Kidney glomerular epithelial cell (primary cell): ENCODE data around the gene SAMM50.

Source experiments
- DNase-seq: peaks from one replicate; lab custom pipeline; 2025; lab: John Stamatoyannopoulos, UW

Gene SAMM50

DNA sequence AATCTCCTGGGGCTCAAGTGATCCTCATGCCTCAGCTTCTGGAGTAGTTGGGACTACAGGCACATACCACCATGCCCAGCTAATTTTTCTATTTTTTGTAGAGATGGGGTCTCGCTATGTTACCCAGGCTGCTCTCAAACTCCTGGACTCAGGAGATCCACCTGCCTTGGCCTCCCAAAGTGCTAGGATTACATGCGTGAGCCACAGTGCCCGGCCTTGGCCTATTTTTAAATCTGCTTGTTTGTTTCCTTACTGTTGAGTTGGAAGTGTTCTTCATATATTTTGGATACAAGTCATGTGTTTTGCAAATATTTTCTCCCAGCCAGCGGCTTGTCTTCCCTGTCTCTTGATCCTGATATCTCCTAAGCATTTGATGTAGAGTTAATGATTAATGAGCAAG lies 73.8 kb downstream of the SAMM50 start:
- DNase-seq: no peak

DNA sequence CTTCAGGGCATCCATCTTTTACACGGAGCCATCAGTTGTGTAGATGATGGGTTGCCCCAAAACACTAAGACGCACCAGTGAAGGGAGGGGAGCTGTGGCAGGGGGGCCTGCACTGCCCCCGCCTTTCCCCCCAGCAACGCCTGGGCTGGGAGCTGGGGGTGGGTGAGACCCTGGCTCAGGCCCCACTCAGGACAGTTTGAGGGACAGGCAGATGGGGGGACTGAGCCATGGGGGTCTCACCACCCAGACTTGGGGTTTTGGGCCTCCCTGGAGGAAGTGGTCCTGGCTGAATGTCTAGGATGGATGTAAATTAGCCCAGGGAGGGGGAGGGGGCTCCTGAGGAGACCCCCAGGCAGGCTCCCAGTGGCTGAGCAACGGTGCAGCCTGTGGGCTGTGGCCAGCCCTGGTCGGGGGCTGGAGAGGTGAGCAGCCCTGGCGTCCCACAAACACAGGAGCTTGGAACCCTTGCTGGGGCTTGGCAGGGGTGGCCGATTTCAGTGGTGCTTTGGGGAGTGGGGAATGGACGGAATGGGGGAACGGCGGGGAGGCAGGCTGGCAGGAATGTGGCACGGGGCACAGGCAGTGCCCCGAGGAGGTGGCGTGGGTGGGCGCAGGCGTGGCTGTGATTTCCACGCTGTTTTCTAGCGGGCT lies 74.9 kb downstream of the SAMM50 start:
- DNase-seq: no peak

DNA sequence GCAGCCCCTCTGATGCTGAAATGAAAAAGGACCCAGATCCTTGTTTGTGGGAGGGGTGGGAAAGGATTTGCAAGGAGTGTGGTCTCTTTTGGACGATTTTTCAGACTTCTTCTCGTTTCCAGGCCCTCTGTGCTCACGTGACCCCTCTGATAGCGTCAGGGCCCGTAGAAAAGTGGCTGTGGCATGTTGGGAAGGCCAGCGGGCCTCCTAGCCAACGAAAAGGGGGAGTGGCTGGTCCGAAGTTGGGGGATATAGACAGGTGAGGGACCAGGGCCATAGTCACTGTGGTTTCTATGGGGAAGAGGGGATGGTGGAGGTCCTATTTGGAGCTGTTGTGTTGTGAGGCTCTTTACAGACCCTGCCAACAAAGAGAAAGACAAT lies 75.5 kb downstream of the SAMM50 start:
- no peak for DNase-seq

DNA sequence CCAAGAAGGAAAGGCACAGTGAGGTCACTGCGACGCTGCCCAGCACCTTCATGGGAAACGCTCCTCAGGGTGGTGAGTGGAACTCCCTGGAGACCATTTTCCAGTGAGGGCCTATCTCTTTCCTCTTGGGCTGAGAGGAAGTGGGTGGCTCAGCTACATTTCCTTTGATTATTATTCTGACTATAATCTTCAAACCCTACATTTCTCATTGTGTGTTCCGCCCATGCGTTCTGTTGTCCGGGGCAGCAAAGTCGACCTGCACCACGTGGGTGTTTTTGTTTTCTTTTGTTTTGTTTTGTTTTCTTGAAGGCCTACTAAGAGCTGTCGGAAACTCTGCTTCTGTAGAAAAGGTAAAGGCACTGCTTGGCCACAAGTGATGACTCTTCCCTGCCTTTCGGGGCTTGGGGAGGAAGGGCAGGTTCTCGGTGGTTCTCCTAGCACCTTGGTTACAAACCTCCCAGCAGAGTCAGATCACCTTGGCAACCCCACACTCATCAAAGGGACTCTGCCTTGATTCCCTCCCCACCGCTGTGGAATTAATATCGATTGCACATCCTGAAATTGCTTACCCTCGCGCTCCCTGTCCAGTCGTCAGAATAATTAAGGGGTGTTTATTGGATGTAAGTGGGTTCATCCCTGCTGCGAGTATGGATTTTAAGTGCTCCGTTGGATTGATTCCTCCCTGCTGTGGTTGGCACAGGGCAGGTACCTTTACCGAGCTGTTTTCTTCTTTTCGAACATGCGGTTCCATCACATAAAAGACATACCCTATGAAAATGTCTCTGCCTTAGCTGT lies 76.1 kb downstream of the SAMM50 start:
- no peak for DNase-seq

DNA sequence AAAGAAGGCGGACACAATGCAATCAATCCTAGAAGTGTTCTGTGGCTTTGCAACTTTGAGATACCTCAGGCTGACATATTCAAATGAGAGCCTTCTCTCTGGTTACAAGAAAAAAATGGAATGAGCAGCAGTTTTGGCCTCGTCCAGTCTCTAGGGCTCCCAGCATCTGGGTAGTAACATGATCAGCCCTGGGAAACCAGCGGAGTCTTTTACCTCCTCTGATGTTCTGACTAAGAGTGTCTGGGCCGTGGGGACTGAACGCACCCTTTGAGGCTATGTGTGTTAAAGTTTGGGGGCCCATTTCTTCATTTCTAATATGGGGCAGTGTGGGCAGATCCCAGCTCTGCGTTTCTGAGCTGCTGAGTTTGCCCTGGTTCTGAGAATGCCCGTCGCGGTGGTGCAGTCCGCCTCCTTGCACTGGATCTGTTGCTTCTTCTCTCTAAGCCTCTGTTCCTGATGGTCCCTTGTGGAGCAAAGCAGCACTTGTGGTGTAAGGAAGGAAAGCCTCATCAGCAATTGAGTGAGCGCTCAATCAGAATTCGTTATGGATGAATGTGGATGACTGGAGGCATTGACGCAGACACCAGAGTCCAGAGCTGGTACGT lies 77.0 kb downstream of the SAMM50 start:
- DNase-seq: no peak

DNA sequence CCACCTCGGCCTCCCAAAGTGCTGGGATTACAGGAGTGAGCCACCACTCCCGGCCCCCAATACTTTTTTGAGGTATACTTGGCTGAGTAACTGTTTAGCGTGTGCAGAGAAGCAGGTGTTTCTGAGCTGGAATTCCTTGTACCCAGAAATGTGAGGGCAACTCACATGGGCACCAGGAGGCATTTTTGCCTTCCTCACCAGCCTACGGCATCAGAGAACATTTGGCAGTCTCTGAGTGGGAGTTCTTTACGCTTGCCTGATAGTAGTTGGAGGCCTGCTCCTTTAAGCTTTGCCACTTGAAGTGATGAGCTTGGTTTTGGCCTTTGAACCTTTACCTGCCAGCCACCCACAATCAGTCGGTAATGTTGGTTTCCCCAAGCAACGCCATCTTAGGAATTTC lies 78.0 kb downstream of the SAMM50 start:
- no peak for DNase-seq

DNA sequence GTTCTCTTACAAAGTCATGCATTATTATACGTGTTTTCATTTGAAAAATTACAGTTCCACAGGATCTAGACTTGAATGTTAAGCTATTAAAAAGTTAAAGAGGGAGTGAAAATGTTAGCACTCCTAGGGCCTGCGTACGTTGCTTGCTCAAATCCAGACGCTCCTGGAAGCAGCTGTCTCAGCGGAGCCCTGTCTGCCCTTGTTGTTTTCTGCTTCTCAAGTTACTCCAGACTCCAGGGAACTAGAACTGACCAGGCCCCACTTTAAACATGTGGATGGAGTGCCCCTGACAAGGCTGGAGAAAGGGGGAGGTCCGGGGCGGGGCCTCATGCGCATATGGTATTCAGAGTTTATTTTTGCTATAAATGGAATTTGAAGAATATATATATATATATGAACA lies 78.5 kb downstream of the SAMM50 start:
- DNase-seq: no peak

DNA sequence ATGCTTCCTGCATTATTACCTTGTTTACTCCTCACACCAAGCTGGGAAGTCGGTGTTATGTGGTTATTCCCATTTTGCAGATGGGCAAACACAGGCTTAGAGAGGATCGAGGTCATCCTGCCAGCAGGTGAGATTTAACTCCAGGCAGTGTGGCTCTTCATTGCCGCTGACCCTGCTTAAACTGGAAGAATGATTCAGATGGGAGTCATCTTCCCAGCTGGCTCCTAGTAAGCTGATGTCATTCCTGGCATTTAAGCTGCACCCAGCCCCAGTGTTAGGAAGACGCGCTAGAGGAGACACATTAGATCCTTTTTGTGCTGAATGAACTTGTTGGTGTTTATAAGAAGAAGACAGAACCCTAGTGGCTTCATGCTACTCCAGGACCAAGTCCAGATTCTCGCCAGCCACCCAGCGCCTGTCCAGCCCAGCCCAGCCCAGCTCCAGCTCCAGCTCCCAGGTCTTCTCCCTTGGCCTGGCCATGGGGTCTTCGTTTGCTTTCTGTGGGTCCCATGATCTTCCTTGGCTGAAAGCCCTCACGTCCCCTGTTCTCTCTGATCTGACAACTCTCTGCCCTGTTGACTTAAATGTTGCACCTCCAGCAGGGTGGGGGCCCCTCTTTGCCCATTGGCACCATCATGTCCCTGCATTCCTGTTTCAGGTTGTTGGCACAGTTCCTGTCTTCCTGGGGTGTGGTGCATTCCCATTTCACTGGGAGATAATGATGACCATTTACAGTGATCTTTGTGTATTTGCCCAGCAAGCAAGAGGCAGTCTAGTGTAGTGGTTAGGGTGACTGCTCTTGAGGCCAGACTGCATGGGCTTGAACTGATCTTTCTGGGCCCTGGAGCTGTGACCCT lies 82.5 kb downstream of the SAMM50 start:
- DNase-seq: peak; percentile 86

DNA sequence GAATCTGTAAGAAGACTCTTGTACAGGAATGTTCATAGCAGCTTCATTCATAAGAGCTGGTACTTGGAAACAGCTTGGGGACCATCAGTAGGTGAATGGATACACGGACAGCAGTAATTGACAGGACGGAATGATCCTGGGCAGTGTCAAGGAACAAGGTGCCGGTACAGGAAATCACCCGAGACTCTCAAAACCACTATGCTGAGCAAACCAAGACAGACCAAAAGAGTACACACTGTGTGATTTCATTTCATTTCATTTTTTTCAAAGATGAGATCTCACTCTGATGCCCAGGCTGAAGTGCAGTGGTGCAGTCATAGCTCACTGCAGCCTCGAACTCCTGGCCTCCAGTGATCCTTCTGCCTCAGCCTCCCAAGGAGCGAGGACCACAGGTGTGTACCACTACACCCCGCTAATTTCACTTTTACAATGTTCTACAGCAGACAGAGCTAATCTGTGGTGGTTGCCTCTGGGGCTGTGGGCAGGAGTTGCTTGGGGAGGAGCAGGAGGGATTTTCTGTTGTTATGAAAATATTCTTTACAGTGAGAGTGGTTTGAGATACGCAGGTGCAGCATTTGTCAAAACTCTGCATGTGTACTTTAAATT lies 84.4 kb downstream of the SAMM50 start:
- DNase-seq: no peak

DNA sequence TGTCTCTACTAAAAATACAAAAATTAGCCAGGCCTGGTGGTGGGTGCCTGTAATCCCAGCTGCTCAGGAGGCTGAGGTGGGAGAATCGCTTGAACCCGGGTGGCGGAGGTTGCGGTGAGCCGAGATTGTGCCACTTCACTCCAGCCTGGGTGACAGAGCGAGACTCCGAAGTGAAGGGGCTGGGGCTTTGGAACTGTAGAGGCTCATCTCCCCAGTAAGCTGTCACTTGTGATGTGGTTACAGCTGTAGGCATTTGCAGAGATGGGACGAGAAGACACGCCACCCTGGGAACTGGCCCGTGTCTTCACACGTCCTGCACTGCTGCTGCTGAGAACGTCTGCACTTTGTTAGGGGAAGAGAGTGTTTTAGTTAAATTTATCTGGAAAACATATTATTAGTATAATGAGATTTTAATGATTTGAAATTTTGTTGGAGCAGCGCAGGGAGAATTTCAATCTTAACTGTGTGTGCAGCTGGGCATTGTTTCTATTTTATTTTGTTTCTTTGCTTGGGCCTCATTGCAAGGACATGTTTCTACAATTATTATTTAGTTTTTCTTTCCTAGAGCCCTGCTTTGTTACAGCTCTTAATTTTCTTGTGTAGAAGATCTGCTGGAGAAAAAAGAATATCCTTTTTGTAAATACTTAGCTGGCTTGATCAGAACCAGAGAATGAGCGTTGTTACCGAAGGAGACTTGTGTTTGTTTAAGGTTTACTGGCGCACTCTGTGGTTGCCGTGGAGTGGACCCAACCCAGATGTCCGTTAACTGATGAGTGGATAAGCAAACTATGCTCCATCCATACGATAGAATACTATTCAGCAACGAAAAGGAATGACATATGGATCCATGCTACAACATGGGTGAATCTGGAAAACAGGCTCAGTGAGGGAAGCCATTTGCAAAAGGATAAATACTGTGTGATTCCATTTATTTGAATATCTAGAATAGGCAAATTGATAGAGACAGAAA lies 87.3 kb downstream of the SAMM50 start:
- DNase-seq: no peak

DNA sequence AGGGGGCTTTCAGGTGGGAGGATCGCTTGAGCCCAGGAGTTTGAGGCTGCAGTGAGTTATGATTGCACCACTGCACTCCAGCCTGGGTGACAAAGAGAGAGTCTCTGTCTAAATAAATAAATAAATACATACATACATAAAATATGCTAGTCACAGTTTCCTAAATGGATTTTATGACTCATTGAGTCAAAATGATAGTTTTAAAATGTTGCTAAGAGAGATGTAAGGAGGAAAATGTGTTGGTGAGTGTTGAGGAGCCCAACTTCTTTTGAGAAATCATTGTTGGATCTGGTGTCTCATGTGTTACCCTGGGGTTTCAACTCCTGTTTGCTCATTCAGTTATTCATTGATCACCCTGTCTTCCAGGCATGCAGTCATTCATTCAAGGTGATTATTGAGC lies 89.9 kb downstream of the SAMM50 start:
- no peak for DNase-seq
